ENCODE measurements around the gene EXOC3L1. TPM values are rescaled to one million over a fixed set of nuclear protein-coding genes. Genes with fewer than 3 reads are reported as not detected.

EXOC3L1 gene
- total and polyA plus RNA-seq, 2 of the 13 experiments (the other 11 are each of a cell fraction or from before 2014, with no cell fraction given): 0.12 TPM; not detected in 1

- TF ChIP-seq TRIM24 (CRISPR knock-in tag; IDR thresholded peaks at IDR 0.05) (no peak), ZNF230 (CRISPR knock-in tag; IDR thresholded peaks at IDR 0.05) (peak; percentile 84; the same call in 1 of the 2 replicates), HOXD1 (CRISPR knock-in tag; IDR thresholded peaks at IDR 0.05) (no peak), ZNF414 (CRISPR knock-in tag; IDR thresholded peaks at IDR 0.05) (peak; percentile 88), ELF4 (CRISPR knock-in tag; IDR thresholded peaks at IDR 0.05; ENCODE audit: borderline replicate concordance) (no peak), USF2 (IDR thresholded peaks at IDR 0.05; ENCODE audit: low read depth, low read length) (no peak), USF2 (CRISPR knock-in tag; IDR thresholded peaks at IDR 0.05; ENCODE audit: borderline replicate concordance) (no peak), NFATC3 (CRISPR knock-in tag; IDR thresholded peaks at IDR 0.05) (peak; percentile 89; the same call in 1 of the 2 replicates), ZNF343 (CRISPR knock-in tag; IDR thresholded peaks at IDR 0.05) (no peak), SP4 (CRISPR knock-in tag; IDR thresholded peaks at IDR 0.05) (peak; percentile 89), LCORL (IDR thresholded peaks at IDR 0.05) (no peak), LCORL (CRISPR knock-in tag; IDR thresholded peaks at IDR 0.05) (peak; percentile 93), HMGA1 (CRISPR knock-in tag; conservative IDR thresholded peaks at IDR 0.05) (no peak), ZNF644 (CRISPR knock-in tag; IDR thresholded peaks at IDR 0.05; ENCODE audit: low read depth) (no peak), THRA (CRISPR knock-in tag; IDR thresholded peaks at IDR 0.05; ENCODE audit: borderline replicate concordance) (peak; percentile 81), NPAS2 (CRISPR knock-in tag; IDR thresholded peaks at IDR 0.05; ENCODE audit: borderline replicate concordance) (no peak), RFXANK (CRISPR knock-in tag; IDR thresholded peaks at IDR 0.05) (peak; percentile 85)
- TF ChIP-seq, protein P1, sequence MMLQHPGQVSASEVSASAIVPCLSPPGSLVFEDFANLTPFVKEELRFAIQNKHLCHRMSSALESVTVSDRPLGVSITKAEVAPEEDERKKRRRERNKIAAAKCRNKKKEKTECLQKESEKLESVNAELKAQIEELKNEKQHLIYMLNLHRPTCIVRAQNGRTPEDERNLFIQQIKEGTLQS (CRISPR knock-in tag; IDR thresholded peaks at IDR 0.05): no peak
- TF ChIP-seq, protein P2, sequence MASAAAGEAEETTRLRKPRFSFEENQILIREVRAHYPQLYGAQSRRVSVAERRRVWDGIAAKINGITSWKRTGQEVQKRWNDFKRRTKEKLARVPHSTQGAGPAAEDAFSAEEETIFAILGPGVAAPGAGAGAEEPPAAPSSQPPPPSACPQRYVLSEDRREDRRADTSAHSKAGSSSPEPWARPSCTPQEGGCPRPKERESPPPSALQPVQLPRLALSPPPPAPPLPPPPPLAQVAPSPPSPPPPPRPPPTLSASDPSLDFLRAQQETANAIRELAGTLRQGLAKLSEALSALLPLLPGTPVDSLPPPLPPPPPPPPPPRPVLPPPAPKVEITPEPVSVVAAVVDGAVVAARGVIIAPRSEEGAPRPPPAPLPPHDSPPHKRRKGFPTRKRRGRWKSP (CRISPR knock-in tag; IDR thresholded peaks at IDR 0.05): peak; percentile 96; the same call in 1 of the 2 replicates
- TF ChIP-seq, protein P3, sequence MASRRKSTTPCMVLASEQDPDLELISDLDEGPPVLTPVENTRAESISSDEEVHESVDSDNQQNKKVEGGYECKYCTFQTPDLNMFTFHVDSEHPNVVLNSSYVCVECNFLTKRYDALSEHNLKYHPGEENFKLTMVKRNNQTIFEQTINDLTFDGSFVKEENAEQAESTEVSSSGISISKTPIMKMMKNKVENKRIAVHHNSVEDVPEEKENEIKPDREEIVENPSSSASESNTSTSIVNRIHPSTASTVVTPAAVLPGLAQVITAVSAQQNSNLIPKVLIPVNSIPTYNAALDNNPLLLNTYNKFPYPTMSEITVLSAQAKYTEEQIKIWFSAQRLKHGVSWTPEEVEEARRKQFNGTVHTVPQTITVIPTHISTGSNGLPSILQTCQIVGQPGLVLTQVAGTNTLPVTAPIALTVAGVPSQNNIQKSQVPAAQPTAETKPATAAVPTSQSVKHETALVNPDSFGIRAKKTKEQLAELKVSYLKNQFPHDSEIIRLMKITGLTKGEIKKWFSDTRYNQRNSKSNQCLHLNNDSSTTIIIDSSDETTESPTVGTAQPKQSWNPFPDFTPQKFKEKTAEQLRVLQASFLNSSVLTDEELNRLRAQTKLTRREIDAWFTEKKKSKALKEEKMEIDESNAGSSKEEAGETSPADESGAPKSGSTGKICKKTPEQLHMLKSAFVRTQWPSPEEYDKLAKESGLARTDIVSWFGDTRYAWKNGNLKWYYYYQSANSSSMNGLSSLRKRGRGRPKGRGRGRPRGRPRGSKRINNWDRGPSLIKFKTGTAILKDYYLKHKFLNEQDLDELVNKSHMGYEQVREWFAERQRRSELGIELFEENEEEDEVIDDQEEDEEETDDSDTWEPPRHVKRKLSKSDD (CRISPR knock-in tag; IDR thresholded peaks at IDR 0.05; ENCODE audit: low read depth): no peak; the same call in 1 of the 2 replicates
- TF ChIP-seq, protein P4, sequence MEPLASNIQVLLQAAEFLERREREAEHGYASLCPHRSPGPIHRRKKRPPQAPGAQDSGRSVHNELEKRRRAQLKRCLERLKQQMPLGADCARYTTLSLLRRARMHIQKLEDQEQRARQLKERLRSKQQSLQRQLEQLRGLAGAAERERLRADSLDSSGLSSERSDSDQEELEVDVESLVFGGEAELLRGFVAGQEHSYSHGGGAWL (CRISPR knock-in tag; IDR thresholded peaks at IDR 0.05): peak; percentile 93
Measured at GRCh38 chr16:67173808-67174705, 15.9 kb downstream of the EXOC3L1 start (continued).

Data from HepG2 (cell line).